Stimulated activated CD8-positive, alpha-beta memory T cell treated with anti-CD3 and anti-CD28 coated beads, Interleukin-7, amount 100 ng/mL, for 24 hours (primary cell): ENCODE measurements around the gene HMHB1.
"Not testable (repeated sequence)": the region's sequence is repeated elsewhere in the genome, so short reads cannot be mapped to it uniquely, and the experiment has no call there.

Source experiments
- DNase-seq: peaks from one replicate; pipeline ENCODE4 v3.0.0-alpha.2; 2020; ENCODE audit warnings: low read depth

Gene HMHB1

DNA sequence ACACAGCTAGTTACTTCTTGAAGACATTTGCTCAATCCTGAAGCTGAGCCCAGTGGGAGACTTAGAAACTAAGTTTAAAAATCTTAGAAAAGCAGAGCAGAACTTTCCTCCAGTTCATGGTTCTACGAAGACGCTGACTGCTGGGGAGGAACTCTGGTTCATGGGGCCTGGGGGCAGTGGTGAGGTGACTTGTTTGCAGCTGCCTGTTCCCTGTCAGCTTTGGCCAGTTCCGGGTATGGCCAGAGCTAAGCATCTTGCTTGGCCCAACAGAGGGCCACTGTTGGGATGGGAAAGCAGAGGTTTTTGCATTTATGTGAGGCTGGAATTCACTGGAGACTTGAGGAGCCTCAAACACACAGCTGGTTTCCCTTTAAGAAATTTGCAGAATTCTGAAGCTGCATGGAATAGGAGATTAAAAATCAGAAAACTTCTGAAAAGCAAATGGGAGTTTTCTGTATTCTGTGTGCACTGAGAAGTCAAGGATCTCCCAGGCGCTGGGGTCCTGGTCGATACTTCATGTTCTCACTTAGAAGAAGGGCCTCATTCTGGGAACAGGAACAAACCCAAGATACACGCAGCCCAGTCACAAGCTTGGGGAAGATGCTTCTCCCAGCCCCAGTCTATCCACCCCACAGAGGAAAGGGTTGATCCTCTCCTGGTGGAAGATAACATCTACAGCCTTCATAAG lies 10.6 kb upstream of the HMHB1 start:
- DNase-seq = no peak

- no peak for DNase-seq
These were observed 6.1 kb upstream of the HMHB1 start for GRCh38 chr5:143805861-143806260.

GRCh38 chr5:143806579-143806978 lies 5.4 kb upstream of the HMHB1 start:
- no peak for DNase-seq

DNA sequence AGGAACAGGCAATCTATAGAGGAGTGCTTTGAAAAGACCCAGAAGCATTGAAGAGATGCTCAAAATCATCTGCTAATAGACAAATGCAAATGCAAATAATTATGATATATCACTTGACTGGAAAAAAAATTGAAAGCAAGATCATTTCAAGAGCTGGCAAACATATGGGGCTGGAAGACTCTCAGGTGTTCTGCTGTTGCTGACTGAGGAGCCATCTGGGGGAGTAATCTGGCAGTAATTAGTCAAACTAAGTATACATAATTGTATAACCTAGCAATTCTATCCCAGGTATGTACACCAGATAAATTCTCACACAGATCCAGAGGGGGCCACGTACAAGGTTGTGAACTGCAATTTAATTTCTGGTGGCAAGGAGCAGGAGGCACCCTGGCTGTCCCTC lies 4.6 kb upstream of the HMHB1 start:
- DNase-seq = no peak

- not testable (repeated sequence) for DNase-seq
These were observed 4.4 kb downstream of the HMHB1 start for GRCh38 chr5:143816370-143816769.

DNA sequence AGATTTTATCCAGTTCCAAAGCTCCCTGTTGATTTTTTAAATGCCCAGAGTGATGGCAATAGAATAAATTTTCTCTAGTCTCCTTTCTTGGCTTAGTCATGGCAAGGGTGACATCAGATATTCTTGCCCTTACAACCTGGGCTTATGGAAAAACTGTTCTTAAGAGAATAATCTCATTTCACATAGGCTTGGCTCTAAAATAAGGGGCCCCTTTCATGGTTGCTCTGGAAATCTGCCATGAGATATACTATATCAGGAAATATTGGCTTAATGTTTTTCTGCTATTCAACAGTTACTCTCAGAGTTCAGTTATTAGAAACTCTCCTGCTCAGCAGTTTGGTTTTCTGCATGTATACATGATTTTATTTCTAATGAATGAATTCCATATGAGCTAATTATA lies 7.8 kb downstream of the HMHB1 start:
- no peak for DNase-seq

- no peak for DNase-seq
These were observed 8.5 kb downstream of the HMHB1 start for GRCh38 chr5:143820451-143820850.

GRCh38 chr5:143824851-143825720 lies 13.1 kb downstream of the HMHB1 start:
- DNase-seq = peak; percentile 76

GRCh38 chr5:143826951-143827444 lies 15.0 kb downstream of the HMHB1 start:
- DNase-seq = no peak

DNA sequence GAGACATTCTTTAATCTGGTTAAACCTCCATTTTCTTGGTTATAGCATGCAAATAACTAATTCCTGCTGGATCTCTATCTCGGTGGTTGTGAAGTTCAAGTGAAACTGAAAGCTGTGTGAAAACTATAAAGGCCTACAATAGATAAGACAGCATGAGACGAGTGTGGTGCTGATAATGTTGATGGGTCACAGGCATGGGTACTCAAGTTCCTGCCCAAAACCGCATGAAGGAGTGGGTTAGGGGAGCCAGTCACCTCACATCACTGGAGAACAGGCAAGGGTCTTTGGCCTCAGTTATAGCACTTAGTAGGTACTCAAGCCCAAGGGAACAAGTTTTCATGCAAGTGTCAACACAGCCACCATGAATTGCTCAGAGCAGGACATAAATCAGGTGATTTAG lies 16.7 kb downstream of the HMHB1 start:
- DNase-seq = no peak

GRCh38 chr5:143833177-143833576 lies 21.2 kb downstream of the HMHB1 start:
- DNase-seq = no peak

DNA sequence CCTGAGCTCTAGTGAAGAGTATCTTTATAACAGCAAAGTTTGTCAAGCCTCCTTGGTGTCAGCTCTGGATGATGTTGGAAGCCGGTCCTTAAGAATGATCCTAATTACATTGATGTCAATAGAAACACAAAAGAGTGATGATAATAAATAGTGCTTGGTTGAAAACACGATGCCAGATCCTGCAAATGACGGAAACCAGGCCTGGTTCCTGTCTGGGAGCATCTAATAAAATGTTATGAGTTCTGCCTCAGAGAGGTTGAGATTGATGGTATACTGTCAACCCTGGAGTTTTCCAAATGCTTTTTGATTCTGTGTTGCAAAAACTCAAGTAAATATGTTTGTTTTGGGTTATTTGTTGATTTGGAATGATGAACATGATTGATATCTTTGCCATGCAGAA lies 23.3 kb downstream of the HMHB1 start:
- no peak for DNase-seq

- no peak for DNase-seq
These were observed 24.3 kb downstream of the HMHB1 start for GRCh38 chr5:143836161-143836725.

DNA sequence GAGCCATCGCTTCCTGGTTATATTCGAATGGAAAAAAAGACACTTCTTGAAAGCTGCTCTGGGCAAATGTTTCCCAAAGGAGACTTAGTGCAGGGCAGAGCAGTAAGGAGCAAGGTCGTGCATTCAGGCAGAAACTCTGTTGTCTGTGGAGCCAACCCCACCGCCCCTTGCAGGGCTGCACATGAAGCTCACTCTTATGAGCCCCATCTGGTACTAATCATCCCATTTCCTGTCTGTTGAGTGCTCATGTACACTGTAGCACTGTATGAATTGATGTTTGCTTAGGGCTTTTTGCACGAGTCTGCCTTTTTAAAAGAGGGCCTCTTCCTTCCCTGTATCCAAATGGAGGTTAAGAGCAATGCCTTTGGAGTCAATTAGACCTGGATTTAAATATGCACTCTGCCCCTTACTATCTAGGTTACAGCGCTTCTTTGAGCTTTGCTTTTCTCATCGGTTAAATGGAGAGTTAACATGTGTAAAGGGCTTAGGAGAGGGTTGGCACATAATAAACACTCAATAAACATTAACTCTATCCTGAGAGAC lies 25.4 kb downstream of the HMHB1 start:
- DNase-seq = no peak

DNA sequence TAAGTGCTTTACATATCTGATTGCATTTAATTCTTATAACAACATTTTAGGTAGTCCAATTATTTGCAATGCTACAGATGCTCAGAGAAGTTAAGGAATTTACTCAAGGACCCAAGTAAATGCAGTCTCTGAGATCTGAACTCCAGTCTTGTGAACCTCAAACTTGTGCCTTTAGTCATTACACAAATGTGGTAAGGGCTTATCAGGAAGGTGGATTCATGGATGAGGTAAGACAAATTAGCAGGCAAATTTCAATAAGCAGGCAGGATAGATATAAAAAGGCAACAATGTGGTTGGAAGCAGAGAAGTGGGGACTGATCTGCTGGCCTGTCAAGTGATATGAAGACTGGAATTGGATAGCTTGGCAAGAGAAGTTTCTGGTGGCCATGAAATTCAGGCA lies 29.5 kb downstream of the HMHB1 start:
- DNase-seq = no peak

GRCh38 chr5:143842920-143843319 lies 31.0 kb downstream of the HMHB1 start:
- no peak for DNase-seq

GRCh38 chr5:143843461-143843860 lies 31.5 kb downstream of the HMHB1 start:
- no peak for DNase-seq

GRCh38 chr5:143850050-143850683 lies 38.2 kb downstream of the HMHB1 start:
- DNase-seq = no peak

- DNase-seq = no peak
These were observed 39.4 kb downstream of the HMHB1 start for GRCh38 chr5:143851383-143851782.

DNA sequence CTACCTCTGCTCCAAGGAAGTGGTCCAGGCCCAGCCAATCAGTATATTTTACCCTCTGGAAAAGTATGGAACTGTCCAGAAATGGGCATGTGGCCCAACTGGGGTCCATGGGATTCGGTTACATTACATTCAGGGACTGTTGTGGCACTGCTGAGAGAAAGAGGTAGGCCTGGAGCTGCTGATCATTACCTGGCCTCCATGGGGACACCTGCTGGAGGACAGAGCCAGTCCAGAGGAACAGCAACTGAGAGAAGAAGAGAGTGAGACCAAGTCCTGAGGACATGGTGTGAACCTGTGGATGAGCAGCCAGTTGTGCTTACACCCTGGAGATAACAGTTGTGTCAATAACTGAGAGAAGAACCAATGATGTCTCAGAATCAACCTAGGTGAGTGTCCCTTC lies 48.2 kb downstream of the HMHB1 start:
- DNase-seq = no peak

DNA sequence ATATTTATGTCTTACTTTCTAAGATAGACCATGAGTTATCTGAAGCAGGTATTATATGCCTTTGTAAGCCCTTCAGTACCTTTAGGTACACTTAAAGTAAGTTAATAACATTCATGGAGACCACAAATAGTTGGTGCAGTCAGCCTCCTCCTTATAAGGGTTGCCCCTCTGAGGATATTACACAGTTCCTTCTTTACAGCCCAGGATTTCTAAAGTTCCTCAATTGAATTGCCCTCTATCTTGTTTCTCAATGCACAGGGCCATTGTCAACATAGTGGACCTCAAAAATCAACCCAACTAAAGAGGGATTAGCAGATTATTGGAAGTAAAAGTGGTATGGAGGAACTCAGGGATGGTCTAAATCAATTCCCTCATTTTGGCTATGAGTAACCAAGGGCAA lies 50.3 kb downstream of the HMHB1 start:
- DNase-seq = no peak

GRCh38 chr5:143865426-143866025 lies 53.6 kb downstream of the HMHB1 start:
- no peak for DNase-seq
